Endothelial cell of umbilical vein (primary cell): Measurements from ENCODE around the gene CAAP1. TPM values are rescaled to one million over a fixed set of nuclear protein-coding genes. Genes with fewer than 3 reads are reported as not detected.

ENCODE experiments used
- BruUV-seq: library from RNA; stranded (reverse); fragments of 400-500 nt; replicated peaks from 2 replicates; lab custom pipeline; 2021; lab: Mats Ljungman, UMichigan
- CTCF ChIA-PET: fragments of 300-600, 350-600 bp; sonication (Branson Sonifier 250); formaldehyde crosslinking; loops from one replicate; lab custom pipeline; 2021; ENCODE audit warnings: antibody characterized with exemption, inconsistent platforms; lab: Charles Lee
- POLR2A ChIA-PET: fragments of 300-600, 350-600 bp; sonication (Branson Sonifier 250); formaldehyde crosslinking; loops from one replicate; lab custom pipeline; 2021; ENCODE audit warnings: antibody characterized with exemption, inconsistent platforms; lab: Charles Lee
- DNase-seq: peaks from one replicate; pipeline ENCODE4 v3.0.0-alpha.2; 2011; ENCODE audit warnings: low read depth, low spot score
- FAIRE-seq: peaks from 2 replicates; lab custom pipeline; 2011; peaks lifted over from hg19 to GRCh38; lab: Jason Lieb, UNC
- H2AFZ ChIP-seq: 2 replicates; pipeline ENCODE4 v1.6.0; 2012; ENCODE audit warnings: low read depth, low read length, control low read depth, inconsistent platforms
- H3K27ac ChIP-seq: 2 replicates; pipeline ENCODE4 v1.5.1; 2011; ENCODE audit warnings: low read depth, mild to moderate bottlenecking, control low read depth, low read length, moderate library complexity; ENCODE audit not compliant: insufficient read depth
- H3K27me3 ChIP-seq, 2 experiments: 2 replicates each; pipeline versions ENCODE4 v1.6.0 to v1.6.1; 2011; ENCODE audit warnings: low read length in 2 of 2, mixed read lengths in 1 of 2; ENCODE audit not compliant: control insufficient read depth in 2 of 2, insufficient read depth in 2 of 2
- H3K36me3 ChIP-seq, 2 experiments: 2 replicates in 1 of 2; 3 replicates in 1 of 2; pipeline ENCODE4 v1.5.1; 2011; ENCODE audit warnings: low read length in 2 of 2, mild to moderate bottlenecking in 1 of 2, moderate library complexity in 1 of 2; ENCODE audit not compliant: control insufficient read depth in 2 of 2, insufficient read depth in 2 of 2; ENCODE audit errors: extremely low read depth in 1 of 2
- H3K4me1 ChIP-seq: 3 replicates; pipeline ENCODE4 v1.5.1; 2011; ENCODE audit warnings: mild to moderate bottlenecking, low read length; ENCODE audit not compliant: control insufficient read depth, insufficient read depth; ENCODE audit errors: extremely low read depth
- H3K4me2 ChIP-seq: 2 replicates; pipeline ENCODE4 v1.6.1; 2011; ENCODE audit warnings: low read length, control low read depth, mixed read lengths; ENCODE audit not compliant: insufficient read depth
- H3K4me3 ChIP-seq, 3 experiments: fragments of 200-600 bp in 1 of 3; sonication (generic), shearing (Covaris generic) in 1 of 3; replicated peaks in 1 of 3; 2 replicates each; pipeline ENCODE4 v1.5.1; 2011 to 2016; ENCODE audit warnings: control low read depth in 3 of 3, low read length in 3 of 3, mild to moderate bottlenecking in 2 of 3, inconsistent platforms in 1 of 3, low read depth in 1 of 3, moderate library complexity in 1 of 3; ENCODE audit not compliant: insufficient read depth in 1 of 3
- H3K79me2 ChIP-seq: 2 replicates; pipeline ENCODE4 v1.6.0; 2012; ENCODE audit warnings: low read length, inconsistent platforms; ENCODE audit not compliant: control insufficient read depth, insufficient read depth
- H3K9ac ChIP-seq: replicated peaks from 2 replicates; pipeline ENCODE3; 2011; ENCODE audit warnings: low read length, control low read depth; ENCODE audit not compliant: insufficient read depth; ENCODE audit errors: extremely low read depth
- H3K9me1 ChIP-seq: replicated peaks from 3 replicates; pipeline ENCODE4 v1.6.0; 2011; ENCODE audit warnings: mild to moderate bottlenecking, low read length; ENCODE audit not compliant: control insufficient read depth, insufficient read depth; ENCODE audit errors: extremely low read depth
- H3K9me3 ChIP-seq: replicated peaks from 2 replicates; pipeline ENCODE4 v1.5.1; 2012; ENCODE audit warnings: low read length, inconsistent platforms; ENCODE audit not compliant: control insufficient read depth, insufficient read depth
- H4K20me1 ChIP-seq: replicated peaks from 2 replicates; pipeline ENCODE3; 2011; ENCODE audit warnings: mild to moderate bottlenecking, low read length; ENCODE audit not compliant: control insufficient read depth, insufficient read depth; ENCODE audit errors: extremely low read depth
- CTCF ChIP-seq, 2 donors: IDR thresholded peaks; 1 replicate in 1 of 2; 2 replicates in 1 of 2; pipeline ENCODE4 v1.5.1; 2011; ENCODE audit warnings: low read length in 2 of 2, mild to moderate bottlenecking in 2 of 2, moderate library complexity in 2 of 2, control low read depth in 1 of 2, inconsistent platforms in 1 of 2, low read depth in 1 of 2; ENCODE audit not compliant: insufficient read depth in 1 of 2; ENCODE audit errors: extremely low read depth in 1 of 2
- EZH2 ChIP-seq: IDR thresholded peaks from 2 replicates; pipeline ENCODE4 v1.6.1; 2012; ENCODE audit warnings: borderline replicate concordance, low read depth, mild to moderate bottlenecking, moderate library complexity, low read length, inconsistent platforms; ENCODE audit not compliant: severe bottlenecking
- FOS ChIP-seq: IDR thresholded peaks from 2 replicates; pipeline ENCODE4 v1.6.1; 2011; ENCODE audit warnings: mild to moderate bottlenecking, low read length, moderate library complexity, borderline replicate concordance; ENCODE audit not compliant: insufficient read depth
- GATA2 ChIP-seq: IDR thresholded peaks from 2 replicates; pipeline ENCODE4 v1.7.0; 2011; ENCODE audit warnings: low read depth, mild to moderate bottlenecking, moderate library complexity, mixed read lengths, low read length; ENCODE audit not compliant: insufficient read length, insufficient read depth
- JUN ChIP-seq: IDR thresholded peaks from 2 replicates; pipeline ENCODE4 v1.6.1; 2011; ENCODE audit warnings: borderline replicate concordance, low read depth; ENCODE audit not compliant: insufficient read length, insufficient read depth
- MYC ChIP-seq: IDR thresholded peaks from one replicate; pipeline ENCODE4 v1.6.1; 2011; ENCODE audit warnings: mild to moderate bottlenecking, low read depth, low read length
- POLR2A ChIP-seq: IDR thresholded peaks from 2 replicates; pipeline ENCODE4 v1.6.1; 2012; ENCODE audit warnings: low read depth, mild to moderate bottlenecking, control low read depth, low read length
- POLR2AphosphoS5 ChIP-seq: IDR thresholded peaks from 2 replicates; pipeline ENCODE4 v1.6.1; 2012; ENCODE audit warnings: low read depth, mild to moderate bottlenecking, control low read depth, low read length, moderate library complexity; ENCODE audit not compliant: insufficient read depth
- dilution Hi-C: fragments of 300-500 bp; cut with MboI; formaldehyde crosslinking; loops from one replicate; pipeline ENCODE4 v1.15.0; 2019; ENCODE audit warnings: low sequenced_read_pairs; ENCODE audit not compliant: extremely low pct_ligation_motif_present
- intact Hi-C: fragments of 100-400 bp; cut with micrococcal nuclease; formaldehyde crosslinking; loops from one replicate; pipeline ENCODE4 v1.10.0; 2022
- polyA plus RNA-seq, 4 experiments: library from polyadenylated mRNA; depleted of rRNA in 3 of 4; stranded (reverse) in 3 of 4; unstranded in 1 of 4; fragments of >200 nt; gene quantifications; 2 replicates each; pipeline versions ENCODE4 v1.2.1 to v1.2.3, GENCODE V29; 2011 to 2012; ENCODE audit warnings: missing spikeins in 1 of 4
- total RNA-seq: library from RNA; stranded (reverse); gene quantifications from 2 replicates; pipeline ENCODE4 v1.2.3, GENCODE V29; 2021
- TF ChIP-seq, protein P1 (sequence below): IDR thresholded peaks from 2 replicates; pipeline ENCODE4 v1.6.1; 2011; ENCODE audit not compliant: insufficient read depth, insufficient read length

Gene CAAP1
- total and polyA plus RNA-seq, 2 donors (not counting 3 experiments of a cell fraction or from before 2014, with no cell fraction given) = 5.3 to 16.1 TPM

DNA sequence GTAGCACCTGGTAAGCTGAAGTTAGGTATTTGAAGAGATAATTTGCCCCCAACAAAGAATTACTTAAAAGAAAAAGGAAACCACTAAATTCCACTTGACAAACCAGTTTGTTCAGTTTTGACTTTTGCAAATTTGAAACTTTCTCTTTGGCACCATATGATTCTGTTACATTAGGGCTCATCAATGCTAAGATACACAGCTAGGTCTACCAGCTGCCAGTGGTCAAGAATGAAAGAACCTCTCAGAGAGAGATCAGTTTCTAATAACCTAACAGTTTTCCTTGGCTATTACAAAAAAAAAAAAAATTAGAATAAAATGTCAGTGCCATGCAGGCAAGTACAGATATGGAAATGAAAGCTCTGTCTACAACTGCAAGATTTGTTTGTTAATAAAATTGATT, 92.3 kb downstream of the CAAP1 start:
- H2AFZ ChIP-seq = no peak overlapping the region
- H3K27ac ChIP-seq = no peak overlapping the region
- no peak for TF ChIP-seq CTCF (IDR thresholded peaks at IDR 0.05; ENCODE audit: extremely low read depth in 1 of 2, insufficient read depth in 1 of 2, low read depth in 1 of 2, low read length in 2 of 2)
- no peak for TF ChIP-seq GATA2
- no peak for TF ChIP-seq POLR2AphosphoS5
- TF ChIP-seq EZH2 = no peak
- no peaks in the 10 kb centered on the region for H3K4me1 ChIP-seq
- POLR2A ChIA-PET = no interaction called here
- dilution Hi-C loops (no loop called here), intact Hi-C loops (no loop called here)
- no peaks in the 10 kb centered on the region for H3K9me3 ChIP-seq
- CTCF ChIA-PET = no interaction called here
- BruUV-seq = no TSS peak
- H3K27me3 ChIP-seq = no peaks in the 10 kb centered on the region
- no peak overlapping the region for H3K9ac ChIP-seq
- H3K4me2 ChIP-seq = no peak overlapping the region
- no peaks in the 10 kb centered on the region for H4K20me1 ChIP-seq
- DNase-seq (no peak), FAIRE-seq (no peak)
- no peaks in the 10 kb centered on the region for H3K9me1 ChIP-seq
- H3K4me3 ChIP-seq = no peak overlapping the region
- no peaks in the 10 kb centered on the region for H3K36me3 ChIP-seq
- no peaks in the 10 kb centered on the region for H3K79me2 ChIP-seq

- CTCF ChIA-PET = no interaction called here
- intact Hi-C loops = no loop called here
Measured at GRCh38 chr9:26791274-26791673, 101.3 kb downstream of the CAAP1 start.

More at GRCh38 chr9:26791274-26791673, 101.3 kb downstream of the CAAP1 start:
- POLR2A ChIA-PET = no interaction called here
- Histone ChIP-seq H3K4me3 (no peak overlapping the region), H3K79me2 (no peaks in the 10 kb centered on the region), H3K27me3 (no peaks in the 10 kb centered on the region), H3K9me3 (no peaks in the 10 kb centered on the region), H3K9ac (no peak overlapping the region), H4K20me1 (no peaks in the 10 kb centered on the region), H3K36me3 (no peaks in the 10 kb centered on the region), H3K9me1 (no peaks in the 10 kb centered on the region), H3K4me2 (no peak overlapping the region), H2AFZ (no peak overlapping the region), H3K27ac (no peak overlapping the region), H3K4me1 (no peaks in the 10 kb centered on the region)
- DNase-seq (no peak), FAIRE-seq (no peak)
- no TSS peak for BruUV-seq
- dilution Hi-C loops = no loop called here
- TF ChIP-seq CTCF (IDR thresholded peaks at IDR 0.05; ENCODE audit: extremely low read depth in 1 of 2, insufficient read depth in 1 of 2, low read depth in 1 of 2, low read length in 2 of 2) (no peak), POLR2A (no peak), EZH2 (no peak), FOS (no peak), MYC (no peak), GATA2 (no peak), POLR2AphosphoS5 (no peak), JUN (no peak)
- TF ChIP-seq, protein P1, sequence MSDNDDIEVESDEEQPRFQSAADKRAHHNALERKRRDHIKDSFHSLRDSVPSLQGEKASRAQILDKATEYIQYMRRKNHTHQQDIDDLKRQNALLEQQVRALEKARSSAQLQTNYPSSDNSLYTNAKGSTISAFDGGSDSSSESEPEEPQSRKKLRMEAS = no peak
